ENCODE measurements around the gene TCF21. TPM values are rescaled to one million over a fixed set of nuclear protein-coding genes. Genes with fewer than 3 reads are reported as not detected.
"Not testable (repeated sequence)": the region's sequence is repeated elsewhere in the genome, so short reads cannot be mapped to it uniquely, and the experiment has no call there.

Gene TCF21
- polyA plus RNA-seq, 1 experiment = 0.16 TPM

GRCh38 chr6:133854364-133855275 is 34.3 kb upstream of the TCF21 start:
- no peak for TF ChIP-seq CTCF (IDR thresholded peaks at IDR 0.05; ENCODE audit: insufficient read depth, low read depth, low read length)
- CTCF ChIA-PET = no interaction called here
- H3K36me3 ChIP-seq (ENCODE audit: control insufficient read depth, insufficient read depth, low read length) = no peaks in the 10 kb centered on the region
- DNase-seq (ENCODE audit: low read depth) = no peak
- no peak overlapping the region for H3K4me3 ChIP-seq (ENCODE audit: low read depth, low read length)
- H3K27me3 ChIP-seq (ENCODE audit: control insufficient read depth, insufficient read depth, low read length) = peaks cover 14% of the 10 kb centered on the region
- POLR2A ChIA-PET = no interaction called here

GRCh38 chr6:133855276-133855990 is 33.5 kb upstream of the TCF21 start:
- POLR2A ChIA-PET = no interaction called here
- Histone ChIP-seq H3K27me3 (ENCODE audit: control insufficient read depth, insufficient read depth, low read length) (peaks cover 14% of the 10 kb centered on the region), H3K36me3 (ENCODE audit: control insufficient read depth, insufficient read depth, low read length) (no peaks in the 10 kb centered on the region), H3K4me3 (ENCODE audit: low read depth, low read length) (no peak overlapping the region)
- CTCF ChIA-PET = no interaction called here
- no peak for TF ChIP-seq CTCF (IDR thresholded peaks at IDR 0.05; ENCODE audit: insufficient read depth, low read depth, low read length)
- no peak for DNase-seq (ENCODE audit: low read depth)

GRCh38 chr6:133855991-133856370 is 32.9 kb upstream of the TCF21 start:
- ChIA-PET CTCF (no interaction called here), POLR2A (no interaction called here)
- TF ChIP-seq CTCF (IDR thresholded peaks at IDR 0.05; ENCODE audit: insufficient read depth, low read depth, low read length) = no peak
- Histone ChIP-seq H3K4me3 (ENCODE audit: low read depth, low read length) (no peak overlapping the region), H3K36me3 (ENCODE audit: control insufficient read depth, insufficient read depth, low read length) (no peaks in the 10 kb centered on the region), H3K27me3 (ENCODE audit: control insufficient read depth, insufficient read depth, low read length) (peaks cover 14% of the 10 kb centered on the region)
- DNase-seq (ENCODE audit: low read depth) = no peak

GRCh38 chr6:133856911-133857310 is 32.0 kb upstream of the TCF21 start:
- no peak overlapping the region for H3K4me3 ChIP-seq (ENCODE audit: low read depth, low read length)
- no peak for TF ChIP-seq CTCF (IDR thresholded peaks at IDR 0.05; ENCODE audit: insufficient read depth, low read depth, low read length)
- no peaks in the 10 kb centered on the region for H3K36me3 ChIP-seq (ENCODE audit: control insufficient read depth, insufficient read depth, low read length)
- H3K27me3 ChIP-seq (ENCODE audit: control insufficient read depth, insufficient read depth, low read length) = peaks cover 14% of the 10 kb centered on the region
- ChIA-PET CTCF (interaction anchor here (1.2 kb wide), 2 partner anchors 21 to 240 kb away, joined by 3 read pairs; no protein-coding TSS in a partner anchor), POLR2A (no interaction called here)
- DNase-seq (ENCODE audit: low read depth) = no peak

GRCh38 chr6:133857696-133858095 is 31.2 kb upstream of the TCF21 start:
- DNase-seq (ENCODE audit: low read depth) = no peak
- no peak for TF ChIP-seq CTCF (IDR thresholded peaks at IDR 0.05; ENCODE audit: insufficient read depth, low read depth, low read length)
- Histone ChIP-seq H3K36me3 (ENCODE audit: control insufficient read depth, insufficient read depth, low read length) (no peaks in the 10 kb centered on the region), H3K4me3 (ENCODE audit: low read depth, low read length) (no peak overlapping the region), H3K27me3 (ENCODE audit: control insufficient read depth, insufficient read depth, low read length) (peaks cover 14% of the 10 kb centered on the region)
- CTCF ChIA-PET = interaction anchor here (0.6 to 1.2 kb wide), 3 partner anchors 21 to 321 kb away, joined by 3 read pairs; no protein-coding TSS in a partner anchor
- POLR2A ChIA-PET = no interaction called here

GRCh38 chr6:133861337-133861736 is 27.6 kb upstream of the TCF21 start:
- DNase-seq (ENCODE audit: low read depth); POLR2A ChIA-PET; H3K4me3 ChIP-seq (ENCODE audit: low read depth, low read length); H3K27me3 ChIP-seq (ENCODE audit: control insufficient read depth, insufficient read depth, low read length); H3K36me3 ChIP-seq (ENCODE audit: control insufficient read depth, insufficient read depth, low read length); CTCF ChIA-PET: not testable (repeated sequence)

All from BJ (cell line).